ENCODE results near the gene BIRC2. TPM values are rescaled to one million over a fixed set of nuclear protein-coding genes. Genes with fewer than 3 reads are reported as not detected.

BIRC2 gene
- total RNA-seq, 4 donors from 2014 or later: 66.5 to 95.9 (median 73.2) TPM

DNA sequence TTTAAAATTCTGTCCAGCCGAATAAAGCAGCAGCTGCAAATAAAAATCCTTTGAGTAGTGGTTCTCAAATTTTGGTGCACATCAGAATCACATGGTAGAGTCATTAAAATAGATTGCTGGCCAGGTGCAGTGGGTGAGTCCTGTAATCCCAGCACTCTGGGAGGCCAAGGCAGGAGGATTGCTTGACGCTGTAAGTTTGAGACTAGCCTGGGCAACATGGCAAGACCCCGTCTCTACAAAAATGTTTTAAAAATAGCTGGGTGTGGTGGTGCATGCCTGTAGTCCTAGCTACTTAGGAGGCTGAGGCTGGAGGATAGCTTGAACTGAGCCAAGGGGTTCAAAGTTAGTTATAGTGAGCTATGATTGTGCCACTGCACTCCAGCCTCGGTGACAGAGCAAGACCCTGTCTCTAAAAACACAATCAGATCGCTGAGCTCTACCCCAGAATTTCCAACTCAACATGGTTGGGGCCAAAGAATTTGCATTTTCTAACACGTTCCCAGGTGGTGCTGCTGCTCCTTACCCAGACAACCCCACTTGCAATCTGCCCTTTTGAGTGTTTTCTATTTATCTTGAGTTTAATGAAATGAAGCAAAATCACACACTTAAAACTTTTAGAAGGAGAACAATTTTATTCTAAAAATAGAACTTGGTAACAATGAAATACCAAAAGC lies 48.8 kb downstream of the BIRC2 start:
- H3K4me3 ChIP-seq: no peak overlapping the region
- 81 to 84% methylated on average over 2 to 6 of the region's 6 CpGs for WGBS, 2 donors (ENCODE audit: low coverage in 1 of 2)
- peaks cover 0 to 29% (median 5%) of the 10 kb centered on the region in 4 donors for H3K36me3 ChIP-seq
- intact Hi-C loops (cut with DNase I; ENCODE audit: low total_unique reads) (no loop called here), in situ Hi-C loops (cut with MboI; ENCODE audit: low pct_ligation_motif_present in 1 of 4, low pct_unique_long_range_greater_than_20kb in 1 of 4, low sequenced_read_pairs in 3 of 4) (loop anchor here in 3 of 4 donors (10.0 to 25.0 kb wide), 3 partner anchors 49 to 99 kb away; no protein-coding TSS in a partner anchor)
- H3K27ac ChIP-seq: no peak overlapping the region
- DNase-seq: no peak
- H3K9me3 ChIP-seq: no peaks in the 10 kb centered on the region
- H3K27me3 ChIP-seq: no peaks in the 10 kb centered on the region
- peaks cover 0 to 3% (median 1%) of the 10 kb centered on the region in 4 donors for H3K4me1 ChIP-seq
- TF ChIP-seq, protein P1, sequence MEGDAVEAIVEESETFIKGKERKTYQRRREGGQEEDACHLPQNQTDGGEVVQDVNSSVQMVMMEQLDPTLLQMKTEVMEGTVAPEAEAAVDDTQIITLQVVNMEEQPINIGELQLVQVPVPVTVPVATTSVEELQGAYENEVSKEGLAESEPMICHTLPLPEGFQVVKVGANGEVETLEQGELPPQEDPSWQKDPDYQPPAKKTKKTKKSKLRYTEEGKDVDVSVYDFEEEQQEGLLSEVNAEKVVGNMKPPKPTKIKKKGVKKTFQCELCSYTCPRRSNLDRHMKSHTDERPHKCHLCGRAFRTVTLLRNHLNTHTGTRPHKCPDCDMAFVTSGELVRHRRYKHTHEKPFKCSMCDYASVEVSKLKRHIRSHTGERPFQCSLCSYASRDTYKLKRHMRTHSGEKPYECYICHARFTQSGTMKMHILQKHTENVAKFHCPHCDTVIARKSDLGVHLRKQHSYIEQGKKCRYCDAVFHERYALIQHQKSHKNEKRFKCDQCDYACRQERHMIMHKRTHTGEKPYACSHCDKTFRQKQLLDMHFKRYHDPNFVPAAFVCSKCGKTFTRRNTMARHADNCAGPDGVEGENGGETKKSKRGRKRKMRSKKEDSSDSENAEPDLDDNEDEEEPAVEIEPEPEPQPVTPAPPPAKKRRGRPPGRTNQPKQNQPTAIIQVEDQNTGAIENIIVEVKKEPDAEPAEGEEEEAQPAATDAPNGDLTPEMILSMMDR (IDR thresholded peaks at IDR 0.05): no peak
- no peak for TF ChIP-seq POLR2A (IDR thresholded peaks at IDR 0.05)
- TF ChIP-seq POLR2AphosphoS5 (IDR thresholded peaks at IDR 0.05): no peak
- TF ChIP-seq EP300 (IDR thresholded peaks at IDR 0.05; ENCODE audit: low read depth): no peak

DNA sequence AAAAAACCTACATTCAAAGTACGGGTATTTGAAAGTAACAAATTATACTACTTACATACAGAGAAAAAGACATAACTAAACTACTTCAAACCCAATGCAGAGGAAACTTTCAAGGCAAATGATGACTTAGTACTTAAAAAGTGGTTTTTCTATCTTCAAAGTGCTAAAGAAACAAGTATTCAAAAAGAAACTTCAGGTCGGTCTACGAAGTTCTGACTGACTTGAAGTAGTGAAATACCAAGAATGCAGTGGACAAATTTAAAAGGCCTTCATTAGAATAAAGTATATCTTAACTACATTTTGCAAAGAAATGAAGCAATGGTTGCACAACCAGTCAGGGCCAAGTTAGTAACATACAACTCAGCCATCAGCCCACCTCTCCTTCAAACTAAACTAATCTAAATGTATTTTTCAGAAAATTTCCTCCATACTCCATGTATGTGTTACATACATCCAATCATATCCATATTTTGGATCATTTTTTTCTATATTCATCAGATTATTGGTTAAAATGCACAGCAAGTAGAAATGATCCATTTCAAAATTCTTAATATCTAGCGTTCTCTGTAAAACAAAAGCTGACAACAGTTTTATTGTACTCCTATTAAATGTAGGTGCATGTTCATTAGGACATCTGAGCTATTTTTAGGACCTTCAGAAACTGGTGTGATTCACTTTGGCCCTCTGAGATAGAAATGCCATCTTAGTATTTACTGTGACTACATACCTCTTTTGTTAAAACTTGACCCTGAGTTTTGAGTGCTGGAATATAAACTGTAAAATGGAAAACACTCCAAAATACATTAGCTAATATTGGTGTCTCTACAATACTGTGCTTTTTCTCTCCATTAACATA lies 49.9 kb downstream of the BIRC2 start:
- TF ChIP-seq, protein P1 (IDR thresholded peaks at IDR 0.05): no peak
- TF ChIP-seq POLR2AphosphoS5 (IDR thresholded peaks at IDR 0.05): no peak
- no peak for TF ChIP-seq EP300 (IDR thresholded peaks at IDR 0.05; ENCODE audit: low read depth)
- no peak for TF ChIP-seq POLR2A (IDR thresholded peaks at IDR 0.05)
- H3K4me3 ChIP-seq: no peak overlapping the region
- 73% methylated on average over 4 of the region's 4 CpGs for WGBS, 2 donors (ENCODE audit: low coverage in 1 of 2)
- in situ Hi-C loops (cut with MboI; ENCODE audit: low pct_ligation_motif_present in 1 of 4, low pct_unique_long_range_greater_than_20kb in 1 of 4, low sequenced_read_pairs in 3 of 4): loop anchor here in 3 of 4 donors (10.0 to 25.0 kb wide), 3 partner anchors 48 to 98 kb away; no protein-coding TSS in a partner anchor
- H3K36me3 ChIP-seq: peaks cover 0 to 38% (median 11%) of the 10 kb centered on the region in 4 donors
- H3K9me3 ChIP-seq: no peaks in the 10 kb centered on the region
- no peak for DNase-seq
- intact Hi-C loops (cut with DNase I; ENCODE audit: low total_unique reads): no loop called here
- H3K27ac ChIP-seq: no peak overlapping the region
- peaks cover 0 to 3% (median 1%) of the 10 kb centered on the region in 4 donors for H3K4me1 ChIP-seq
- H3K27me3 ChIP-seq: no peaks in the 10 kb centered on the region

DNA sequence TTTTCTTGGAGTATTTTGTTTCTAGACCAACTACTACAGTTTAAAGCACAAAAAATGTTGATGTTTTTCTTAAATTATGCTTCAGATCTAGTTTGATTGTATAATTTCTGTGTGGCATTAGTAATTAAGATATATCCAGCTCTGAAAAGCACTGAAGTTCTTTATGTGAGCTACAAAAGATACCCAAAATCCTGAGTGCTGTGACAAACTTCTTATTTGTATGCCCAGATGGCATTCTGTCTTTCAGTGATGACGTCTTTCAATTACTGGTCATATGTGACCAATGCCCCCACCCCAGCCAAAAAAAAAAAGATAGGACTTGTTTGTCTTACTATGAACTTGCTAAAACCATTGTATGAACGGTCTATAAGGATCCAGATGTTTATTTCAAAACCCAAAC lies 51.3 kb downstream of the BIRC2 start:
- 83 to 85% methylated on average over 2 of the region's 2 CpGs for WGBS, 2 donors (ENCODE audit: low coverage in 1 of 2)

DNA sequence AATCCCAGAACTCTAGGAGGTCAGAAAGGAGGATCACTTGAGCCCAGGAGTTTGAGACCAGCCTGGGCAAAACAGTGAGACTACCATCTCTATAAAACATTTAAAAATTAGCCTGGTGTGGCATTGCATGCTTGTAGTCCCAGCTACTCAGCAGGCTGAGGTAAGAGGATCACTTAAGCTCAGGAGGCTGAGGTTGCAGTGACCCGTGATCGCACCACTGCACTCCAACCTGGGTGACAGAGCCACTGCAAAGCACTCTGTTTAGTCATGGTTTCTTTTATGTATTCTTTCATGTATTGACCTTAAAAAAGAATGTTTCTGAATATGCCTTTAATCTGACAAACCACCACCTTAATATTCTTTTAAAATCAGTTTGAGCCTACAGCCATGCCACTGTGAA lies 52.2 kb downstream of the BIRC2 start:
- Histone ChIP-seq H3K4me3 (no peak overlapping the region), H3K4me1 (peaks cover 0 to 3% (median 1%) of the 10 kb centered on the region in 4 donors), H3K27me3 (no peaks in the 10 kb centered on the region), H3K9me3 (no peaks in the 10 kb centered on the region), H3K27ac (no peak overlapping the region), H3K36me3 (peaks cover 0 to 33% (median 11%) of the 10 kb centered on the region in 4 donors)
- intact Hi-C loops (cut with DNase I; ENCODE audit: low total_unique reads) (no loop called here), in situ Hi-C loops (cut with MboI; ENCODE audit: low pct_ligation_motif_present in 1 of 4, low pct_unique_long_range_greater_than_20kb in 1 of 4, low sequenced_read_pairs in 3 of 4) (loop anchor here in 3 of 4 donors (10.0 to 25.0 kb wide), 3 partner anchors 46 to 96 kb away; no protein-coding TSS in a partner anchor)
- DNase-seq: no peak
- 100% methylated on average over 1 to 2 of the region's 2 CpGs for WGBS, 2 donors (ENCODE audit: low coverage in 1 of 2)
- TF ChIP-seq POLR2AphosphoS5 (IDR thresholded peaks at IDR 0.05) (no peak), POLR2A (IDR thresholded peaks at IDR 0.05) (no peak), EP300 (IDR thresholded peaks at IDR 0.05; ENCODE audit: low read depth) (no peak)
- TF ChIP-seq, protein P1 (IDR thresholded peaks at IDR 0.05): no peak

More for the DNA sequence above, 51.3 kb downstream of the BIRC2 start:
- no peaks in the 10 kb centered on the region for H3K9me3 ChIP-seq
- H3K27ac ChIP-seq: no peak overlapping the region
- no peak overlapping the region for H3K4me3 ChIP-seq
- in situ Hi-C loops (cut with MboI; ENCODE audit: low pct_ligation_motif_present in 1 of 4, low pct_unique_long_range_greater_than_20kb in 1 of 4, low sequenced_read_pairs in 3 of 4) (loop anchor here in 3 of 4 donors (10.0 to 25.0 kb wide), 3 partner anchors 47 to 97 kb away; no protein-coding TSS in a partner anchor), intact Hi-C loops (cut with DNase I; ENCODE audit: low total_unique reads) (no loop called here)
- H3K27me3 ChIP-seq: no peaks in the 10 kb centered on the region
- H3K36me3 ChIP-seq: peaks cover 0 to 36% (median 11%) of the 10 kb centered on the region in 4 donors
- no peak for DNase-seq
- TF ChIP-seq POLR2AphosphoS5 (IDR thresholded peaks at IDR 0.05) (no peak), POLR2A (IDR thresholded peaks at IDR 0.05) (no peak)
- peaks cover 0 to 3% (median 1%) of the 10 kb centered on the region in 4 donors for H3K4me1 ChIP-seq
